Right atrium auricular region (tissue), 2 donors: Measurements from ENCODE around the gene KLK7. TPM values are rescaled to one million over a fixed set of nuclear protein-coding genes. Genes with fewer than 3 reads are reported as not detected.
"Not testable (repeated sequence)": the region's sequence is repeated elsewhere in the genome, so short reads cannot be mapped to it uniquely, and the experiment has no call there.

Experiments
- DNase-seq: peaks from one replicate; pipeline ENCODE4 v3.0.0-alpha.2; 2019; ENCODE audit warnings: low spot score
- H3K27ac ChIP-seq, 2 donors: fragments of 200-600 bp; sonication (generic); 1 replicate in 1 of 2; 2 replicates in 1 of 2; pipeline ENCODE4 v1.5.1; 2016 to 2019
- H3K27me3 ChIP-seq, 2 donors: fragments of 200-600 bp; sonication (generic); one replicate each; pipeline versions ENCODE4 v1.5.1 to v1.6.0; 2017 to 2019
- H3K36me3 ChIP-seq: fragments of 200-600 bp; sonication (generic); one replicate; pipeline ENCODE4 v1.5.1; 2016
- H3K4me1 ChIP-seq, 2 donors: fragments of 200-600 bp; sonication (generic); one replicate each; pipeline versions ENCODE4 v1.5.1 to v1.6.0; 2017 to 2019
- H3K4me3 ChIP-seq, 2 donors: fragments of 200-600 bp; sonication (generic); 1 replicate in 1 of 2; 2 replicates in 1 of 2; pipeline ENCODE4 v1.5.1; 2017 to 2019; ENCODE audit warnings: mild to moderate bottlenecking in 1 of 2, moderate library complexity in 1 of 2
- H3K9me3 ChIP-seq, 2 donors: fragments of 200-600 bp; sonication (generic); one replicate each; pipeline ENCODE4 v1.5.1; 2019
- CTCF ChIP-seq, 2 donors: fragments of 200-600 bp; sonication (generic); IDR thresholded peaks; one replicate each; pipeline ENCODE4 v1.5.1; 2019; ENCODE audit warnings: antibody characterized with exemption in 2 of 2
- total RNA-seq, 2 donors: library from RNA; depleted of rRNA; stranded (reverse); fragments of >200 nt; gene quantifications; one replicate each; pipeline ENCODE4 v1.1.0, GENCODE V29; 2016

KLK7 gene
- total RNA-seq, 2 donors from 2014 or later: 1.5 to 1.6 TPM

- Histone ChIP-seq H3K4me3 (no peak overlapping the region), H3K27me3 (no peaks in the 10 kb centered on the region), H3K27ac (no peak overlapping the region), H3K4me1 (no peaks in the 10 kb centered on the region), H3K9me3 (no peaks in the 10 kb centered on the region), H3K36me3 (no peaks in the 10 kb centered on the region)
- no peak for TF ChIP-seq CTCF (IDR thresholded peaks at IDR 0.05)
- no peak for DNase-seq
Observed at GRCh38 chr19:50975766-50976165, 8.0 kb downstream of the KLK7 start.

GRCh38 chr19:50974702-50975556 lies 8.8 kb downstream of the KLK7 start:
- Histone ChIP-seq H3K27ac (no peak overlapping the region), H3K36me3 (no peaks in the 10 kb centered on the region), H3K9me3 (no peaks in the 10 kb centered on the region), H3K27me3 (no peaks in the 10 kb centered on the region), H3K4me1 (no peaks in the 10 kb centered on the region), H3K4me3 (no peak overlapping the region)
- no peak for TF ChIP-seq CTCF (IDR thresholded peaks at IDR 0.05)
- DNase-seq: no peak

- no peak overlapping the region for H3K27ac ChIP-seq
- no peaks in the 10 kb centered on the region for H3K4me1 ChIP-seq
- no peak for TF ChIP-seq CTCF (IDR thresholded peaks at IDR 0.05)
- H3K9me3 ChIP-seq: no peaks in the 10 kb centered on the region
- no peaks in the 10 kb centered on the region for H3K27me3 ChIP-seq
- DNase-seq: no peak
- H3K36me3 ChIP-seq: no peaks in the 10 kb centered on the region
- no peak overlapping the region for H3K4me3 ChIP-seq
Observed at GRCh38 chr19:50972795-50973376, 10.8 kb downstream of the KLK7 start.

- H3K27me3 ChIP-seq, H3K9me3 ChIP-seq, H3K4me1 ChIP-seq, DNase-seq, H3K27ac ChIP-seq, H3K36me3 ChIP-seq, H3K4me3 ChIP-seq: not testable (repeated sequence)
Observed at GRCh38 chr19:50969810-50970209, 13.9 kb downstream of the KLK7 start.

- no peak for TF ChIP-seq CTCF (IDR thresholded peaks at IDR 0.05)
- Histone ChIP-seq H3K9me3 (no peaks in the 10 kb centered on the region), H3K4me3 (no peak within 1 kb of the TSS), H3K36me3 (no peaks in the 10 kb centered on the region), H3K27ac (no peak within 1 kb of the TSS), H3K4me1 (no peaks in the 10 kb centered on the region), H3K27me3 (no peaks in the 10 kb centered on the region)
- no peak for DNase-seq
Observed at GRCh38 chr19:50969413-50969760, 14.3 kb downstream of the KLK7 start, which contains the start of gene KLK6. TSS of gene KLK6 (minus strand) at chr19:50969591. CDS start at chr19:50968104, 1,487 bp downstream.

- Histone ChIP-seq H3K36me3 (no peaks in the 10 kb centered on the region), H3K27ac (no peak overlapping the region), H3K27me3 (no peaks in the 10 kb centered on the region), H3K4me3 (no peak overlapping the region), H3K9me3 (no peaks in the 10 kb centered on the region), H3K4me1 (no peaks in the 10 kb centered on the region)
- TF ChIP-seq CTCF (IDR thresholded peaks at IDR 0.05): no peak
- no peak for DNase-seq
Observed at GRCh38 chr19:50968716-50969412, 14.9 kb downstream of the KLK7 start.
